Peyer's patch (tissue), 4 donors: ENCODE data around the gene ZNF664.

Source experiments
- POLR2A ChIP-seq, 2 donors: fragments of 450-650 bp; IDR thresholded peaks; one replicate each; pipeline ENCODE4 v1.5.1; 2017; ENCODE audit warnings: antibody characterized with exemption in 2 of 2, mild to moderate bottlenecking in 2 of 2, moderate library complexity in 2 of 2
- TF ChIP-seq, protein P1 (sequence below), 6 experiments: fragments of 450-650 bp in 4 of 6; fragments of 200-600 bp in 2 of 6; sonication (generic) in 1 of 6; IDR thresholded peaks; one replicate each; pipeline ENCODE4 v1.5.1; 2017 to 2019; ENCODE audit warnings: antibody characterized with exemption in 6 of 6, mild to moderate bottlenecking in 3 of 6, moderate library complexity in 1 of 6

DNA sequence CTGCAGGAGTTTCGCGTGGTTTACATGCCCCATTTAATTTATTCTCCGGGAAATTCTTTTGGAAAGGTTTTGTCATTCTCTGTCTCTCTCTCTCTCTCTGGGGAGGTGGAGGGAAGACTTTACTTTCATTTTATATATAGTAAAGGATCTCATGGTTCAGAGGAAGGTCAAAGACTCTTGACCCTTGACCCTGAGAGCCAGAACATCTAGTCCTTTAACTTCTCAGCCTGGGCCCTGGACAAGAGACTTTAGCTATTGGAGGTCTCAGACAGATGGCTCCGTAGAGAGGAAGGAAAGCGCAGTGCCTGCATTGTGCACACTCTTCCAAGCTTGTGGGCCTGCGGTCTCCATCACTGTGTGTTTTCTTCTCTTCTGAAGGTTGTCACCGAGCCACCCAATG, 44.1 kb upstream of the ZNF664 start:
- TF ChIP-seq POLR2A (IDR thresholded peaks at IDR 0.05), result no peak
- TF ChIP-seq, protein P1, sequence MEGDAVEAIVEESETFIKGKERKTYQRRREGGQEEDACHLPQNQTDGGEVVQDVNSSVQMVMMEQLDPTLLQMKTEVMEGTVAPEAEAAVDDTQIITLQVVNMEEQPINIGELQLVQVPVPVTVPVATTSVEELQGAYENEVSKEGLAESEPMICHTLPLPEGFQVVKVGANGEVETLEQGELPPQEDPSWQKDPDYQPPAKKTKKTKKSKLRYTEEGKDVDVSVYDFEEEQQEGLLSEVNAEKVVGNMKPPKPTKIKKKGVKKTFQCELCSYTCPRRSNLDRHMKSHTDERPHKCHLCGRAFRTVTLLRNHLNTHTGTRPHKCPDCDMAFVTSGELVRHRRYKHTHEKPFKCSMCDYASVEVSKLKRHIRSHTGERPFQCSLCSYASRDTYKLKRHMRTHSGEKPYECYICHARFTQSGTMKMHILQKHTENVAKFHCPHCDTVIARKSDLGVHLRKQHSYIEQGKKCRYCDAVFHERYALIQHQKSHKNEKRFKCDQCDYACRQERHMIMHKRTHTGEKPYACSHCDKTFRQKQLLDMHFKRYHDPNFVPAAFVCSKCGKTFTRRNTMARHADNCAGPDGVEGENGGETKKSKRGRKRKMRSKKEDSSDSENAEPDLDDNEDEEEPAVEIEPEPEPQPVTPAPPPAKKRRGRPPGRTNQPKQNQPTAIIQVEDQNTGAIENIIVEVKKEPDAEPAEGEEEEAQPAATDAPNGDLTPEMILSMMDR (IDR thresholded peaks at IDR 0.05), result no peak
